NCI-H1092 (cell line): ENCODE results near the gene PKP2.
"Not testable (repeated sequence)": the region's sequence is repeated elsewhere in the genome, so short reads cannot be mapped to it uniquely, and the experiment has no call there.

Source experiments
- DNase-seq: peaks from one replicate; lab custom pipeline; 2025; lab: John Stamatoyannopoulos, UW

PKP2 gene

DNA sequence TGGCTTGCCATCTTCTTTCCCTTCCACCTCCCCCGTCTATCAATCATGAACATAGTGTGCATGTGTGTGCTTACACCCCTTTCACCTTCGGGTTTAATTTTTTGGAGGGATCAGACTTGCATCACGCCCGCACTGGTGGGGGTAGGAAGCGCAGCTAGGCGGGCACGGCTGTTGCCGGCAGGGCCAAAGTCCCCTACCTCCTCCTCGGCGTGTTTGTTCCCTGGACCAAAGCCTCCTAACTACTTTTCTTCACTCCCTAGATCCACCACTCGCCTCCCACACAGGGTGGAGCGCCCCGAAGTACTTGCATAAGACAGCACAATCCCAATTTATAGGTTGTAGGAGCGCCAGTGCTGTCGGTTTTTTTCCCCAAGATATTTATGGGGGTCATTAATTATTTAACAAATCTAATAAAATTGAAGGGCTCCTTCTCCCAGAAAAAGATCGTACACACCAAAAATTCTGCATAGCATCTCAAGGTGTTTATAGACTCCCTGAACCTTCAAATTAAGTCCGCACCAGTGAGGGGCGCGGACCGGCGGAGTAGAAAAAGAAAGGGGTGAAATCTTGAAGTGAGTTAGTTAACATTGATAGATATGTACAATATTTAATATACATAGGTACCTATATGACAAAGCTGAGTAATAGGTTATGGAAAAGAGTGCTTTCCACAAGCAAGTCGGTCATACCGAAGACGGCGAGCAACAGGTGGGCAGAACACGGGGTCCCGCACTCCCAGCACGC is 717 bp downstream of the PKP2 start:
- no peak for DNase-seq

DNA sequence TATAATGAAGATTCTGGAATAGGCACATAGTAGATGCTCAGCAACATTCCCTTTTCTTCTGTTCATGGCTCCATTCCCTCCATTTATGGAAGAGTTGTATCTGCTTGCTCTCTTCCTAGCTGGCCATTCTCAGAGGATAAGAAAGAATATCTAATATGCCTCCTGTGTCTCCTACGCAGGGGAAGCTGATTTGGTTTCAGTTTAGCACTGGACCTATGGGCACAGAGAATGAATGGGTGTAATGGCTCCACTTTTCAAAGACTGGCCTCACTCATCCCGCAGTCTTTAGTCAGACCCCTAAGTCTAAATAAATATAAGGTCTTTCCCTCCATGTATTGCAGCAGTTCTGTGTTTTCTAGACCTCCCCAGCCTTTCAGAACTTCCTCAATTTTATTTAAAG is 2.0 kb downstream of the PKP2 start:
- DNase-seq: no peak

DNA sequence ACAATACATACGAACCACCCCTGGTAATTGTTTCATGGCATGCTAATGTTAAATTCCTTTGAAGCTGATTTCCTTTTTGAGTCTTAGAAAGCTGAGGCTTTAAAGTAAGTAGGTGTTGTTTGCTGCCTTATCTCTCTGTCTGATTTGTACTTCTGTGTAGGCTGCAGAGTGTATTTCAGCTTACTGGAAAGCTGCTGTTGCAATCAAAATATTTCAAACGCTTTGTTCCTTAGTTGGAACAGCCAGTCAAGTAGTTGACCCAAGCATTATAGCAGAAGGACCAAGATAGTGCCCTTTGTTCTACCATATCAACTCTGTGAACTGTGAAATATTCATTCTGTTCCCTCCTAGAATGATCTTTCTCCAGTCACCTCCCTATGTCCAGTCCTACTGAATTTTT is 3.1 kb downstream of the PKP2 start:
- DNase-seq: no peak

DNA sequence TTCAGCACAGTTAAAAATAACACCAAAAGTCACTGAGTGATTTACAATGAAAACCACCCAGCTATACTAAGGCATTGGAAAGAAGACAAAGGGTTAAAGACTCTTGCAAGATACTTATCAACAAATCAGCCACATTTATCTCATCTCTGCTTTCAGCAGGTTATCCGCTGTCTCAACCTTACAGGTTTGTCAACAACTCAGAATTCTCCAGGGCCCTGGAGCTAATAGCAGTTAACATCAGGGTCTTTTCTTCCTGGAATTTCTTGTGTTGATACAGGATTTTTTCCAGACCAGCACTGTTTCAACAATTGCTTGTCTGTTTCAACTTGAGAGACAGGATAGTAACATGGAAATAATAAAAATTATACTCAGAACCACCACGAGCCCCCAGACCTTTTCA is 3.5 kb downstream of the PKP2 start:
- DNase-seq: no peak

DNA sequence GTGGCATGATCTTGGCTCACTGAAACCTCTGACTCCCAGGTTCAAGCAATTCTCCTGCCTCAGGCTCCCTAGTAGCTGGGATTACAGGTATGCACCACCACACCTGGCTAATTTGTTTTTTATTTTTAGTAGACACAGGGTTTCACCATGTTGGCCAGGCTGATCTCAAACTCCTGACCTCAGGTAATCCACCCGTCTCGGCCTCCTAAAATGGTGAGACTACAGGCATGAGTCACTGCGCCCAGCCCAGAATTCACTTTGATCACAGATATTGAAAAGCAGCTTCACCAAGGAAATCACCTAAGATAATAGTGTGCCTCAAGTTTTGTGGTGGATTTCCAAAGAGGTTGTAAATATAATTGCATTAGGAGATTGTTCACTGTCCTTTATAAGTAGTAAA is 4.2 kb downstream of the PKP2 start:
- DNase-seq: not testable (repeated sequence)

DNA sequence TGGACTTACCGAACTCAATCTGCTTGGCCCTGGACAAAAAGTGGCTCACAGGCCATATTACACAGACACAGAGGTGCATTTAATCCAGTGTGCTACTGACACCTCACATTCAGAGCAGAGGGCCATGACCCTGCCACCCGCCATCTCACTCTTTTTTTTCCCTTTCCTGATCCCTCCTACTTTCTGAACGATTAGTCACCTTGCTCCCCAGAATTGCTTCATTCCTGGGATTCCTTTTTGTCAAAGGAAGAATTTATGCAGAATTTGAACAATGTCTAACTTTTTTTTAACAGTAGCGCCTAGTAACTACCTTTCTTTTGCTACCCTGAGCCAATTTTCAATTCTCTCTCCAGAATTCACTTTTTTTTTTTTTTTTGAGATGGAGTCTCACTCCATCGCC is 4.6 kb downstream of the PKP2 start:
- DNase-seq: no peak

DNA sequence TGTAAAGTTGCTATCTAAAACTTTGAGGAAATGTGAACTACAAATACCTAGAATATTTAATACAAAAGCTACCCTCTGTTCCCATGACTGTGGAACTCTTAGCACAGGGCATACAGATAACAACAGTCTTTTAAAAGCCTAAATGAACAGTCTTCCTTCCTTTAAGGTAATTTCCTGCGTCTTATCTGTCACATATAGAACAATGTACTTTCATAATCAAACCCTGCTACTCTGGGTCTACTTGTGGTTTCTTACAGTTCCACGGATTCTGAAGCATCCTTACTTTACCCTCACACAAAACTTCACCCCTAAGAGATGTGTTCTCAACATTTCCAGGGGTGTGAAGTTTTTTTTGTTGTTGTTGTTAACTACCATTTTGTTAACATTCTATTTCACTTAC is 5.1 kb downstream of the PKP2 start:
- DNase-seq: no peak

DNA sequence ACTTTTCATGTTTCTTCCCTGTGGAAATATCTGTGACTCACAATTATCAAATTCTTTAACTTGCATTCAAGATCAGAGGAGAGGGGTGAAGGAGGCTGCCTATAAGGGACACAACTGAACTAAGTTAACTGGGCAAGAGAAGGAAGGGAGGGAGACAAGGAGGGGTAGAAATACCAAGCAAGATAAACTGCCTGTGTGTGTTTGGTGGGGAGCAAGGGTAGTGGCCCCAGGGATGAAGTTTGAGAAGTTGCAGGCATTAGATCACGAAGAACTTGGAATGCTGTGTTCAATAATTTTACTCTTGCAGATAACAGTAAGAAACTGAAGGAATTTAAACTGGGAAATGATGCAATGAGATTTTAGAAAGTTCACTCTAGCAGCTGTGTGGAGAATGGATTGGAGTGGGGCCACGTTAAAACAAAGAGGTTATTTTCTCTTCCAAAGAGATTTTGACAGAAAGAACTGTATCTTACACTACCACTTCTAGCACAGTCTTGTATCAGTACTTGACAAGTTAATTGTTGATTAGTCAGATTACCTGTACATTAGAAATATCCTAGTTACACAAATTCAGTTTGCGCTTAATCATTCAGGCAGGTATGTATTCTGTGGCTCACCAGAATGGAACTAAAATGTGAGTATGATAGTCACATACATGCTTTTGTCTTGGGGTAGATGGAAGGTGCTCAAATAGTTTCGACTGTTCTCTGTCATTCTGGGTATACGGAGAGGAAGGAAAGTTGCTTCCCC is 7.4 kb downstream of the PKP2 start:
- no peak for DNase-seq

DNA sequence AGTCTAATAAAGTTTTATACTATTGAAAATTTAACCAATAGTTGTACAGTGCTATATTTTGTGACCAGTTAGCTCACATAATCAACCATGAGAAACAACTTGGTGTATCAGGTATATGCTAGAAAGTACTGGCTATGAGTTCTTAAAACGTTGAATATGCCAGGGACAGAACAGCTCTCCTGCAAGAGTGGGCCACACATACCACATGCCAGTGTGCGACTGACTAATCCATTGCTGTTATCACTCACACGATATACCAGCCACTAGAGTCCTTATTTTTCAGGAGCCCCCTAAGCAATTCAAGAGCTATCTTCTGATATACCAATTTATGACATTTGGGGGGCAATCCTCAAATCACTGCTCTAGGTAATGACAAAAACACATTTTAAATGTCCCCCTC is 9.5 kb downstream of the PKP2 start:
- no peak for DNase-seq

DNA sequence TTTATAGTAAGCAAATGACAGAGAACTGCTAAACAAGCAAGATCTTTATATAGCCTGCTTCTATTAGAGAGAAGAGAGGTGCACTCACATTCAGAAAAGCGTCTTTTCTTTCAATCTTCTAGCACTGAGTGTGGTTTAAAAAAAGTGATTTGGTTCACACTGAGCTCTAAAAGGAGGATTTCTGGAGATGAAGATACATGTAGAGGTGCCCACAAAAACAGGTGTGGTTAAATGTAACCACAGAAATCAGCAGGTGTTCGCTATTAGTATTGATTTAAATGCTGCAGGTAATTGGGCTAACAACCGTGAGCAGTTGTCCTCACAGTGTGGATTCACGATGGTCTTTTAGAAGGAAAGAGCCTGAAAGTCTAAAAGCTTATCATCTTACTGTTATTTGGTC is 10.7 kb downstream of the PKP2 start:
- DNase-seq: no peak

DNA sequence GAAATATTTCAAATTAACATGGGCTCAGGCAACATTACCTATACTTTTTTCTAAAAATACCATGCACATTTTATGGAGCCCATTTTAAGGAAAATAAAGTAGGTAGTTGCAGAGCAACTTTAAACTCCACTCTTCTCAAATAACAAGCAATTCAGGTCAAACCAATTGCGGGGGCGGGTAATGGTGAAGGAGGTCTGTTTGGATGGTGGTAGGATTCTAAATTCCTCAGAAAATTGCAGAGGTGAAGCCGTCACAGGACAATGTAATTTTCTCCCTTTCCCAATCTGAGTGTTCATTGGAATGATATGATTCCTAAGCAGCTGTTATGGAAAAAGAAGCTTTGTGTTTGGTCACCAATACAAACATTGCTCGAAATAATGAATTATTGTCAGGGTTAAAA is 11.6 kb downstream of the PKP2 start:
- DNase-seq: no peak

DNA sequence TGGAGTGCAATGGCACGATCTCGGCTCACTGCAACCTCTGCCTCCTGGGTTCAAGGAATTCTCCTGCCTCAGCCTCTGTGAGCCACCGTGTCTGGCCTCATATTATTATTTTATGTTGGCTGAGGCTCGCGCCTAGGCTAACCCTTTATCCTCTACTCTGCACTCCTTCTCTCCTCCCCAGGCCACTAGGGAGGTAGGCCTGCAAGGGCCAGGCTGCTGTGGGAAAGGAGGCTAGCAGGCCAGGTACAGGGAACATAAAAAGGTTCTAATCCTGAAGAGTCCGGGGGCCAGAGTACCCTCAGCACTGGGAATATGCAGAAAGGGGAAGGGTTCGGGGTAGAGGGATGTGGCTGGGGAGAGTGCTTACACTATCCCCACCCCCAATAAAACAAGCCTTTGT is 14.9 kb downstream of the PKP2 start:
- DNase-seq: no peak

DNA sequence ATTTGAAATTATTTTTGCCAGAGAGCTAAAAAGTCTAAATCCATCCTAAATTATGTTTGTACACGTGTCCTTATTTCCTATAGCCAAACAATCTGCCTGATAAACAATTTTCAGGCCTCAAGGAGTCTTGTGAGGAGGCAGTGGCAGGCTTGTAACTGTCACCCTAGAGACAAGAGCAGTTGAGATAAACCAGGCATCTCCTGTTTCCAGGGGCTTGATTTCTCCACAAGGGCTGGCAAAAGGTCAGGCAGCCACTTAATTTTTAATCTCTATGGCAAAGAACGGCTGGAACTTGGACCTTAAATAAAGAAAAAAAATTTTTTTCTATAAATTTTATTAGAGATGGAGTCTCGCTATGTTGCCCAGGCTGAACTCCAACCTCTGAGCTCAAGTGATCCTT is 15.5 kb downstream of the PKP2 start:
- no peak for DNase-seq

DNA sequence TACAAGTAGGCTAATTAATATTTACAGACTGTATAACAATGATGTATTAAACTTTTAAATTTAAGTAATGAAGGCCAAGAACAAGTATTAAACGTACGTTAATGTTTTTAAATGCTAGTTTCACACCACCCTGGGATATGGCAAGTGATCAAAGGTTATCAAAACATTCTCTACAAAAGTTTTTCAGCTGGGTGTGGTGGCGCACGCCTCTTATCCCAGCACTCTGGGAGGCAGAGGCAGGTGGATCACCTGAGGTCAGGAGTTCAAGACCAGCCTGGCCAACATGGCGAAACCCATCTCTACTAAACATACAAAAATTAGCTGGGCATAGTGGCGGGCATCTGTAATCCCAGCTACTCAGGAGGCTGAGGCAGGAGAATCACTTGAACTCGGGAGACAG is 17.5 kb downstream of the PKP2 start:
- not testable (repeated sequence) for DNase-seq

DNA sequence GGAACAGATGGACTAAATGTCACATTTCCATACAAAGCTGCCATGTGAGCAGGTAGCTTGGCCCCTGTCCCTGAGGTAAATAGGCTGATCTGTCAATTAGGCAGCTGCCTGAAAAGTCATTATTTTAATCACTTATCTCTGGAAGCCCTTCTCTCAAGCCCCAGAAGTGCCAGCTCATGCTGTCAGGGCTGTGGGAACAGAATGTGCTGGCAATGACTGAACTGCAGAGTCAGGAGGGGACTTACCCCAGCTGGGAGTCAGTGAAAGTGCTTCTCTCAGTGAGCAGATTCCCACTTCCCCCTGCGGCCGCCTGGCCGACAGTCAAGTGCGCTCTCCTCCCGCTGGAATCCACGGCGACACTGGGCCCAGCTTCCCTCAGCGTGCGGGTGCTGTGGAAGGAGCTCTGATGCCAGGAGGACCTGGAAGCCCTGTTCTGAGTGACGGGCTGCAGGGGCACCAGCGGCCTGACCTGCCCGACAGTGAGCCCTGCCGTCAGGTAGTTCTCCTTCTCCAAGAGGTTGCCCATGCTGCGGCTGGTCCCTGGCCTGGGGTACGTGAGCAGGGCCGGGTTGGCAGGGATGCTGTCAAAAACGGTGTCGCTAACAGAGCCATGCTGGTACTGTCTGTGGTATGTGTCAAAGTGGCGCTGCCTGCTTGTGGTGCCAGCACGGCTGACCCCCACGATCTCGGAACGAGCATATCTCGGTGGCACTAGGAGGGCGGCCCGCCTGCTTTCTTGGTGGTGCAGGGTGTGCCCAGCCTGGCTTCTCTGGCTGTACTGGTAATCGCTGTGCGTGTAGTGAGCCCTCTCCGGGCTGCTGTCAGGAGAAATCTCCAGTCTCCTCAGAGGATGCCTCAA is 18.7 kb downstream of the PKP2 start:
- DNase-seq: peak; percentile 20

DNA sequence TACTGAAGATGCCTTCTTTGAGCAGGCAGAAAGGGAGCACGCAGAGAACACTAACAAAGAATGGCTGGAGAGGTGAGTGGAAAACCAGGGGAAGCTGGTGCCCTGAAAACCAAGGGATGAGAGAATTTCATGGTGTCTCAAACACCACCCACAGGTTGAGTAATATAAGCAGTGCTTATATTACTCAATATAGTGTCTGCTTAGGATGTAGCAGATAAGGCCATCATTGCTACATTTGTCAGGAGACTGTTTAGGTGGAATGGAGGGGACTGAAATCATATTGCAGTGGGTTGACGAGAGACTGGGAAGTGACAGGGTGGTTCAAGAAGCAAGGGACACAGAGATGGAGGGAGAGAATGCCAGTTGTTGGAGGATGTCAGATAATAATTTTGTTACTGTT is 20.6 kb downstream of the PKP2 start:
- DNase-seq: no peak

DNA sequence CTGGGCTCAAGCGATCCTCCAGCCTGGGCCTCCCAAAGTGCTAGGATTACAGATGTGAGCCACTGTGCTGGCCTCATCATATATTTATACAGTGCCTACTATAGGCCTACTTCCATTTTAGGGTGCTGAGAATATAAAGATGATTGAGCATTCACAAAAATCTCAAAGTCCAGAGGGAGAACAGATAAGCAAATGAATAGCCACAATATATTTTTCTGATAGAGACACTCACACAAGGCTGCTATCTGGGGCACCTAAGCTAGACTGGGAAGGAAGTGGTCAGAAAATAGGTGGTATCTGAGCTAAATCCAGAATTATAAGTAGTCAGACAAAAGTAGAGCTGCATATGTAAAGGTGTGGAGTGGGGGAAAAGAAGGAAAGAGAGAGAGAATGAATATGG is 21.6 kb downstream of the PKP2 start:
- no peak for DNase-seq

DNA sequence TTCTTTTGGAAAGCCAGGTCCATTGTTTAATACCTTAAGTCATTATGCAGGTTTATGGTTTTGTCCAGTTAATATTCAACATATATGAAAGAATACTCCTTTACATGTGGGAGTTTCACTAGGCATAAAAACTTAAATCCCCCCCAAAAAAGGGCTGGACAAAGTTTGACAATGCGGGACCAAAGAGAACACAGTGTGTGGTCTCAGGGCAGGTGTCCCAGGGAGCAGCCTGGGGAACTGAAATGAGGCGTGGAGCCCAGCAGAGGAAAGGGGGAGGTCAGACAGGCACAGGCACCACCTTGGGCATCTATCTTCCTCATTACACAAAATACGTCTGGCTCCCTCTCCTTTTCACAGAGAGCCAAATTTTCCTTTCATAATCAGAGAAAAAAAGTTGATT is 22.5 kb downstream of the PKP2 start:
- no peak for DNase-seq

DNA sequence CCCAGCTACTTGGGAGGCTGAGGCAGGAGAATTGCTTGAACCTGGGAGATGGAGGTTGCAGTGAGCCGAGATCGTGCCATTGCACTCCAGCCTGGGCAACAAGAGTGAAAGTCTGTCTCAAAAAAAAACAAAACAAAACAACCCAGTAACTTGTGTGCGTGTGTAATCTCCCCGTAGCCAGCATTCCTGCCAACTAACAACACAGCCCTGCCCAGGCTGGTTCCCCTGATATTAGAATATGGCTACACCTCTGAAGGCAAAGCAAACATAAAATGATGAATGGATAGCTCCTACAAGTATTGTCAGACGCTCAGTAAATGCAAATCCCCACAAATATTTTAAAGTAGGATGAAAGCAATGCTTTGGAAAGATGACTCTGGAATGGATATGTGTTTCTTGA is 24.2 kb downstream of the PKP2 start:
- DNase-seq: not testable (repeated sequence)

DNA sequence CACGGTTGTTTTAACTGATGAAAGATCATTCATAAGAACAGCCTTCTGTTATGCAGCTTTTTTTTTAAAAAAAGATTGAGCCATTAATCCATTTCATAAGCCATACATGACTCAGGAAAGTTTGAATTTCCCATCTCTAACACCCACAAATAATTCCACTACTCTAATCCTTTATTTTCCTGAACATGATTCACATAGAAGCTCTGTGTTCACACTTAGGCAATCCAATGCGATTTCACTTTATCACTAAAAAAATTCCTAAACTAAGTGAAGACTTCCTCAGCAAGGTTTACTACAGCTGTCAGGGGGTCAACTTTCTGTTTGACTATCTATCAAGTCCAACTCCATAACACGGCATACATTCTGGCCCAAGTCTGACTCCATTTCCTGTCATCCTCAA is 25.9 kb downstream of the PKP2 start:
- no peak for DNase-seq

DNA sequence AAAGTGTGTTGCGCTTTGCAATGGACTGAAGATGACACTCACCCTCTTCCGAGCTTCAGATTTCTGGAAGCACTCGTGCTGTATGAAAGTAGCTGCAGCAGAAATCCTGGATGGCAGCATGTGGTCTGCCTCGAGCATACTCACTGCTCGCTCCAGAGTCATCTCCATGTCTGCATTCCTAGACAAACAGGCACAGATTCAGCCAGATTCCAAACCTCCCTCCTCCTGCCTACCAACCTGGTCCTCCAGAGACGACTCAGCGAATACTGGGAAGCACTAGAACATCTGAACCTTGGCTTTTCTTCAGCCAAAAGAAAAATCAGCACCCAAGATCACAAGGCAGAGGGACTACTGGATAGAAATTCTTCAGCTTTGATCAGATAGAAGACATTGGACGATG is 27.7 kb downstream of the PKP2 start:
- DNase-seq: no peak

DNA sequence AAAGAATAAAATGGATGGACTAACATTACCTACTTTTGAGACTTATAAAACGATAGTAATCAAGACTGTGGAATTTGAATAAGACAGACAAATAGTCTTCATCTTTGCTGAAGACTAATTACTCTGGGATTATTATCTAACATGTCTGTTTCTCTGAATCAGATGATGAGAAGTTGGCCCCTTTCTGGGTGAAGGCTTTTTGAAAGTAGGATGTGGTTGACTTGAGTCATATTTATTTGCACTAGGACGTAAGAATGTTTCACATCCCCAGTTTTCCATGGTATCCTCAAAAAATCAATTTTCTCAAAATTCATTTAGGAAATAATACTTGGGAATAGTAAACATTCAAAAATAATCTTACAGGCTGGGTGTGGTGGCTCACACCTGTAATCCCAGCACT is 31.8 kb downstream of the PKP2 start:
- no peak for DNase-seq

DNA sequence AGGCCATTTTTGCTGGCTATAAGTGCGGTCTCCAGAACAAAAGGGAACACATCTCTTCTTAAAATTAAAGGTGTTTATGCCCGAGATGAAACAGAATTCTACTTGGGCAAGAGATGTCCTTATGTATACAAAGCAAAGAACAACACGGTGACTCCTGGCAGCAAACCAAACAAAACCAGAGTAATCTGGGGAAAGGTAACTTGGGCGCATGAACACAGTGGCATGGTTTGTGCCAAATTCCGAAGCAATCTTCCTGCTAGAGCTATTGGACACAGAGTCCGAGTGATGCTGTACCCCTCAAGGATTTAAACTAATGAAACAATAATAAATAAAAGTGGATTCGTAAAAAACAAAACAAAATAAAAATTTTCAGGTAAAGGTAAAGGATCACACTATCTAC is 33.4 kb downstream of the PKP2 start:
- DNase-seq: no peak
